HG02840 (cell line): ENCODE data around the gene ROCK1.
"Not testable (repeated sequence)": the region's sequence is repeated elsewhere in the genome, so short reads cannot be mapped to it uniquely, and the experiment has no call there.

Experiments
- ATAC-seq: cut with Tn5 transposase; IDR thresholded peaks from one replicate; pipeline ENCODE4 v1.9.1; 2021; ENCODE audit warnings: mild to moderate bottlenecking, moderate library complexity, moderate number of reproducible peaks; ENCODE audit not compliant: unreplicated experiment, low FRiP score

ROCK1 gene

DNA sequence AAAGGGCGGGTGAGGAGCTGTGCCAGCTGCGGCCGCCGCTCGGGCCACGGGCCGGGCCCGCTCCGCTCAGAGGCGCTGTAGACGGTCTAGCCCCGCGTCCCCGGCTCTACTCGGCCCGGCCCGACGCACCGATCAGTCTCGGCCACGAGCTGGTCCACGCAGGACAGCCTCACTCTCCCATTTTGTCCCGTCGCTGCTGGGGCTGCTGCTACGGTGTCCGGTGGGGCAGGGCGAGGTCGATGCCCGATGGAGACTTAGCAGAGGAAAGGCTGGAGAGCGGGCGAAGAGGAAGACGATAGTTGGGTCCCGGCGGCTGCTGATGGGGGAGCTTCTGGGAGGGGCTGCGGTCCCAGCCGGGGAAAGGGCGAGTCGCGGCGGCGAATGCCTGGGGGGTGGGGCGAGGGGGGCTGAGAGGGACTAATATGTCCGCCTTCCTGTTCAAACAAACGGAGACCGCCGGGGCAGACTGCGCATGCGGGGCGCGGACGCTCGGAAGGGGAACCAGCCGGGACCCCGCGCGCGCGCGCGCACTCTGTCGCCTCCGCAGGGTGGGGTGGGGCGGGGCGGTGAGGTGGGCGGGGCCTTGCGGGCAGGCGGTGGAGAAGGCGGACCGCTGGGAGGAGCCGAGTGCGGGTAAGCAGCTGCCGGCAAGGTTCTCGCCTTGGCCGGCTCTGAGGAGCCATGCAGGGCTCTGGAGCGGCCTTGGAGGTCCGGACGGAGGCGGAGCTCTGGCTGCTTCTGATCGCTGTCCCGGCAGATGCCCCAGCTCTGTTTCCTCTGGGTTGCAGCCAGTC, at the start of gene ROCK1:
Gene ROCK1, minus strand, starts transcription at position 468 of the 794 bp plus-strand sequence. CDS start 903 bp downstream, outside the sequence.
- ATAC-seq: peak; percentile 91

- ATAC-seq: no peak
These were observed 43.8 kb upstream of the ROCK1 start for GRCh38 chr18:21155443-21155842.

DNA sequence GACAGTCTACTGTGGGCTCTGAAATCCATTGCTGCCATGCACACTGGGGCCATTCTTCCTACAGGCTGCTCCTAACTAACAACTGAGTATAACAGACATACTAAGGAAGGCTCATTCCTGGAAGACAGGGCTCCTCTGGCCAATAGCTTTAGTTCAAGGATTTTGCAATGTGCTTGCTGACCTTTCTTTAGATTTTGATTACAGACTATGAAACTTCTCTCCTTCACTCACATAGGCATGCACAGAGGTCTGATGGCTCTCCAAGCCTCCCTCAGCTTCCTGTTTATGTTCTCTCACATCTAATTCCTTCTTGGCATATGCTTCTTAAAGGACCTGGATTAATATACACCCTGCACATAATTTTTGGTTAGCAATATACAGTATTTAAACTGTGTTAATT, 34.4 kb upstream of the ROCK1 start:
- ATAC-seq: no peak

DNA sequence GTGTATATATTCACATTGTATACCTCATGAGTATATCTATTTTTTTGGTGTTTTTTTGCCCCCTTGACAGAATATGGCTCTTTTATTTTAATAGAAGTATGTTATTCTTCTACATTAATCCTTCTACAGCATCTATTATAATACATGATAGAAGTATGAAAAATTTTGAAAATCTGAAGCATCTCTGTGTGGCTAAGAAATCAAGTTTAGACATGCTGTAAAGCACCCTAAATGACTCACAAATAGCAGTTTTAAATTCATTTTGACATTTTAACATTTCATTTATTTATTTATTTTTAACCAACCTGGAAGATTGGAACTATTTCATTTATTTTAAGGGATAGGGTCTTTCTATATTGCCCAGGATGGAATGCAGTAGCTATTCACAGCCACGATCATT, 33.8 kb upstream of the ROCK1 start:
- ATAC-seq: no peak

- ATAC-seq: no peak
These were observed 30.2 kb upstream of the ROCK1 start for GRCh38 chr18:21141668-21142422.

GRCh38 chr18:21137719-21138488, 26.3 kb upstream of the ROCK1 start:
- ATAC-seq: not testable (repeated sequence)

DNA sequence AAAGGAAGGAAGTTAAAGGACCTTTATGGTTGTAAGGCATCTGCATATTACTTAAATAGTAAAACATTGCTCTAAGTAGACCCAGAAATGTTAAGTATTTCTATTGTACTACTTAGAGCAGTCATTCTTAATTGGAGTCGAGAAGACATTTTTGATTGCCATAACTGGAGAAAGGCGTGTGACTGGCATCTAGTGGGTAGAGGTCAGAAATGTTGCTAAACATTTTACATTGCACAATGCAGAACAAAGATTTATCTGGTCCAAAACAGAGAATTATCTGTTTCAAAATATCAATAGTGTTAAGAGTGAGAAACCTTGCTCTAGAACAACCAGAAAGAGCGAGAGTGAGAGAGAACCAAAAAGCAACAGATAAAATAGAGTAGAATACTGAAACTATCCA, 23.3 kb upstream of the ROCK1 start:
- ATAC-seq: no peak

- no peak for ATAC-seq
These were observed 20.8 kb upstream of the ROCK1 start for GRCh38 chr18:21132398-21132918.

DNA sequence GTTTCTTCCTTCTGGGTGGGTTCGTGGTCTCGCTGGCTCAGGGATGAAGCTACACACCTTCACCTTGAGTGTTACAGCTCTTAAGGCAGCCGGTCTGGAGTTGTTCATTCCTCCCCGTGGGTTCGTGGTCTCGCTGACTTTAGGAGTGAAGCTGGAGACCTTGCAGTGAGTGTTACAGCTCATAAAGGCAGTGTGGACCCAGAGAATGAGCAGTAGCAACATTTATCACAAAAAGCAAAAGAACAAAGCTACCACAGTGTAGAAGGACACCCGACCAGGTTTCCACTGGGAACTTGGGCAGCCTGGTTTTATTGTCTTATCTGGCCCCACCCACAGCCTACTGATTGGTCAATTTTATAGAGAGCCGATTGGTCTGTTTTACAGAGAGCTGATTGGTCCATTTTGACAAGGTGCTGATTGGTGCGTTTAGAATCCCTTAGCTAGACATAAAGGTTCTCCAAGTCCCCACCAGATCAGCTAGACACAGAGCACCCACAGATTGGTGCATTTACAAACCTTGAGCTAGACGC, 20.1 kb upstream of the ROCK1 start:
- no peak for ATAC-seq

GRCh38 chr18:21129566-21130216, 18.1 kb upstream of the ROCK1 start:
- no peak for ATAC-seq

- ATAC-seq: no peak
These were observed 11.8 kb upstream of the ROCK1 start for GRCh38 chr18:21123290-21123926.

DNA sequence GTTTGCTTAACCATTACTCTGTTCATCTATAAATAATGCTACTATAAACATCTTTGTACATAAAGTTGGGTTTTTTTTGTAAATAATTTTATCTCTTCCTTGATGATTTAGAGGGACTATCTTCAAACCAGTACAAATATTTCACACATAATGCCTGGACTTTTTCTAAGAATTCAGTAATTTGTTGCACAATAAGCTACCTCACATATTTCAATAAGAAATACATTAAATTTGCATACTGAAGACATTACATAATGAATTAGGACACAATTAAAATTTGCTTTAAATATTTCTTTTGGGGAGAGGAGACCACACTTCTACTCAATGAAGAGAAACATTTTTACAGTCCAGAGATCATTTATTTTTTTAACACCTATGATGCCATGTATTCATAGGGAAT, 7.2 kb upstream of the ROCK1 start:
- no peak for ATAC-seq

- no peak for ATAC-seq
These were observed 6.0 kb upstream of the ROCK1 start for GRCh38 chr18:21117409-21118131.

- ATAC-seq: no peak
These were observed 4.2 kb upstream of the ROCK1 start for GRCh38 chr18:21115519-21116411.

DNA sequence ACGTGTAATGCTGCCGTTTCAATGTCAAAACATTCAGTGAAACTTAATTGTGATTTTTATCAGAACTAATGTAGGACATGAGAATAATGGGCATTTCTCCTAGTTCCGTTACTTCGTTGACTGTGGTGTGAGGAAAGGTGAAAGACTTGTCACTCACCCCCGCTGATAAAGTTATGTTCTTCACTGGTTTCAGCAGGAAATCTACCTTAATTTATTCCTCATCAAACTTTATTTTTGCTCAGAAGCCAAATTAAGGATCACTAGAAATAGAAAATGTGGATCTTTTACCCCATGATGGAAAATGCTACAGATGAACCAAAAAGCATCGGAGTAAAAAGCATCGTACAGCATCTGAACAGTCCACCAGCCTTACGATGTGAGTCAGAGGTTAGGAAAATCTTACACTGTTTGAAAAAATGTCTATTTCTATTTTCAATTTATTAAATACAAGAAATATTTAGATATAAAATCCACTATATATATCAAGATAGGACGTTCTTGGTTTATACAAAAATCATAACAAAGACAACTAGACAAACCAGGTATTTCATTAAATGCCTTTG, 1.0 kb upstream of the ROCK1 start:
- ATAC-seq: no peak

- ATAC-seq: no peak
These were observed 494 bp upstream of the ROCK1 start for GRCh38 chr18:21112140-21112473.

GRCh38 chr18:21110713-21111345, 784 bp downstream of the ROCK1 start:
- ATAC-seq: peak; percentile 30
